HG02981 (cell line): ENCODE measurements around the gene RMI2.
A peak's percentile ranks its signal among the peaks of the same experiment; 100 is the strongest.

Experiments
- ATAC-seq: cut with Tn5 transposase; IDR thresholded peaks from one replicate; pipeline ENCODE4 v1.9.1; 2021; ENCODE audit warnings: mild to moderate bottlenecking, moderate library complexity; ENCODE audit not compliant: unreplicated experiment

Gene RMI2

GRCh38 chr16:11327277-11328171 lies 17.7 kb upstream of the RMI2 start:
- peak; percentile 37 for ATAC-seq

GRCh38 chr16:11328172-11329070 lies 16.8 kb upstream of the RMI2 start:
- ATAC-seq: peak; percentile 78

GRCh38 chr16:11329071-11329491 lies 16.2 kb upstream of the RMI2 start:
- no peak for ATAC-seq

- ATAC-seq: no peak
Measured at GRCh38 chr16:11329891-11330290, 15.4 kb upstream of the RMI2 start.

- ATAC-seq: no peak
Measured at GRCh38 chr16:11330526-11331237, 14.6 kb upstream of the RMI2 start.

- ATAC-seq: no peak
Measured at GRCh38 chr16:11331967-11332366, 13.3 kb upstream of the RMI2 start.

GRCh38 chr16:11333010-11333409 lies 12.2 kb upstream of the RMI2 start:
- no peak for ATAC-seq

- ATAC-seq: no peak
Measured at GRCh38 chr16:11333702-11334101, 11.6 kb upstream of the RMI2 start.

- ATAC-seq: no peak
Measured at GRCh38 chr16:11334831-11335404, 10.3 kb upstream of the RMI2 start.

- no peak for ATAC-seq
Measured at GRCh38 chr16:11339075-11339474, 6.2 kb upstream of the RMI2 start.

- ATAC-seq: no peak
Measured at GRCh38 chr16:11340710-11341109, 4.5 kb upstream of the RMI2 start.

GRCh38 chr16:11341371-11341770 lies 3.9 kb upstream of the RMI2 start:
- ATAC-seq: no peak

GRCh38 chr16:11342021-11342855 lies 3.0 kb upstream of the RMI2 start:
- ATAC-seq: no peak

GRCh38 chr16:11346700-11347319 lies 1.6 kb downstream of the RMI2 start:
- ATAC-seq: no peak

GRCh38 chr16:11347831-11348230 lies 2.6 kb downstream of the RMI2 start:
- no peak for ATAC-seq

GRCh38 chr16:11348737-11349598 lies 3.7 kb downstream of the RMI2 start:
- ATAC-seq: no peak

- ATAC-seq: no peak
Measured at GRCh38 chr16:11349599-11350276, 4.5 kb downstream of the RMI2 start.

- no peak for ATAC-seq
Measured at GRCh38 chr16:11350519-11350918, 5.3 kb downstream of the RMI2 start.
